Neural cell (in vitro differentiated cells): Measurements from ENCODE around the gene AGO3.

Experiments
- POLR2AphosphoS5 ChIP-seq: IDR thresholded peaks from 2 replicates; pipeline ENCODE4 v1.6.1; 2012
- TF ChIP-seq, protein P1 (sequence below): fragments of 450-650 bp; IDR thresholded peaks from 2 replicates; pipeline ENCODE4 v1.5.1; 2014; ENCODE audit warnings: antibody characterized with exemption, mild to moderate bottlenecking, moderate library complexity; ENCODE audit not compliant: poor library complexity, severe bottlenecking

DNA sequence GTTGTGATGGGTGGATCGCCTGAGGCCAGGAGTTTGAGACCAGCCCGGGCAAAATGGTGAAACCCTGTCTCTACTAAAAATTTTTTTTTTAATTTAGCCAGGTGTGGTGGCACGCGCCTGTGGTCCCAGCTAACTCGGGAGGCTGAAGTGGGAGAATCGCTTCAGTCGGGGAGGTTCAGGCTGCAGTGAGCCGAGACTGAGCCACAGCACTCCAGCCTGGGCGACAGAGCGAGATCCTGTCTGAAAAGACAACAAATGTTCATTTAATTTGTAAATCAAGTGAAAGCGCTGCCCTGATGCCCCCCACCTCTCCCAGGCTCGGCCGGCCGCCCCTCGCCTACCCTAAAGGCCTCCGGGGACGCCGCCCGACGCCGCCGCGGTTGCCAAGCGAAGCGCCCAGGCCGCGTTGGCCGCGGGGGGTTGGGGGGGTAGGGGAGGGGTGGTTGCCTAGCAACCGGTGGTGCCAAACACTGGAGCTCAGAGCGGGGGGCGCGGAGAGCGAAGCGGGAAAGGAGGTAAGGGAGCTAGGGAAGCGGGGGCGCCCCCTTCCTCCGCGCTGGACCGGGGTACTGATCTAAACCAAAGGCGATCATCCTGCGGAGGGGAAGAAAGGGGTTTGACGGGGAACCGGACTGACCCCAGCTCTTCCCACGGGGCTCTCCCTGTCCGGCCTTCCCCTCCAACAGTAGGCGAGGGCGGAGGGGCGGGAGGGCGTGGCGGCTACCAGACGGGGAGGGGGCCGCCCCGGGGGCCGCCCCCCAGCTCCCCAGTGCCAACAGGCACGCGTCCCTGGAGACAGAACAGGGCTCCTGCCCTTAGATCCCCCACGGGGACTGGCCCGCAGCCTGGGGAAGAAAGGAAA, 153.0 kb downstream of the AGO3 start, which contains the start of gene TEKT2:
- TF ChIP-seq, protein P1, sequence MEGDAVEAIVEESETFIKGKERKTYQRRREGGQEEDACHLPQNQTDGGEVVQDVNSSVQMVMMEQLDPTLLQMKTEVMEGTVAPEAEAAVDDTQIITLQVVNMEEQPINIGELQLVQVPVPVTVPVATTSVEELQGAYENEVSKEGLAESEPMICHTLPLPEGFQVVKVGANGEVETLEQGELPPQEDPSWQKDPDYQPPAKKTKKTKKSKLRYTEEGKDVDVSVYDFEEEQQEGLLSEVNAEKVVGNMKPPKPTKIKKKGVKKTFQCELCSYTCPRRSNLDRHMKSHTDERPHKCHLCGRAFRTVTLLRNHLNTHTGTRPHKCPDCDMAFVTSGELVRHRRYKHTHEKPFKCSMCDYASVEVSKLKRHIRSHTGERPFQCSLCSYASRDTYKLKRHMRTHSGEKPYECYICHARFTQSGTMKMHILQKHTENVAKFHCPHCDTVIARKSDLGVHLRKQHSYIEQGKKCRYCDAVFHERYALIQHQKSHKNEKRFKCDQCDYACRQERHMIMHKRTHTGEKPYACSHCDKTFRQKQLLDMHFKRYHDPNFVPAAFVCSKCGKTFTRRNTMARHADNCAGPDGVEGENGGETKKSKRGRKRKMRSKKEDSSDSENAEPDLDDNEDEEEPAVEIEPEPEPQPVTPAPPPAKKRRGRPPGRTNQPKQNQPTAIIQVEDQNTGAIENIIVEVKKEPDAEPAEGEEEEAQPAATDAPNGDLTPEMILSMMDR, result peak; percentile 21
- TF ChIP-seq POLR2AphosphoS5, result peak; percentile 77
